Esophagus muscularis mucosa (tissue), 3 donors: ENCODE results near the gene CLEC16A.

Source experiments
- POLR2A ChIP-seq: fragments of 450-650 bp; IDR thresholded peaks from one replicate; pipeline ENCODE4 v1.6.1; 2017; ENCODE audit warnings: antibody characterized with exemption, moderate library complexity, mild to moderate bottlenecking, low read depth
- TF ChIP-seq, protein P1 (sequence below), 3 experiments: fragments of 200-600 bp in 2 of 3; fragments of 450-650 bp in 1 of 3; sonication (generic) in 2 of 3; IDR thresholded peaks; one replicate each; pipeline ENCODE4 v1.5.1; 2017 to 2019; ENCODE audit warnings: antibody characterized with exemption in 3 of 3, mild to moderate bottlenecking in 2 of 3, moderate library complexity in 1 of 3

DNA sequence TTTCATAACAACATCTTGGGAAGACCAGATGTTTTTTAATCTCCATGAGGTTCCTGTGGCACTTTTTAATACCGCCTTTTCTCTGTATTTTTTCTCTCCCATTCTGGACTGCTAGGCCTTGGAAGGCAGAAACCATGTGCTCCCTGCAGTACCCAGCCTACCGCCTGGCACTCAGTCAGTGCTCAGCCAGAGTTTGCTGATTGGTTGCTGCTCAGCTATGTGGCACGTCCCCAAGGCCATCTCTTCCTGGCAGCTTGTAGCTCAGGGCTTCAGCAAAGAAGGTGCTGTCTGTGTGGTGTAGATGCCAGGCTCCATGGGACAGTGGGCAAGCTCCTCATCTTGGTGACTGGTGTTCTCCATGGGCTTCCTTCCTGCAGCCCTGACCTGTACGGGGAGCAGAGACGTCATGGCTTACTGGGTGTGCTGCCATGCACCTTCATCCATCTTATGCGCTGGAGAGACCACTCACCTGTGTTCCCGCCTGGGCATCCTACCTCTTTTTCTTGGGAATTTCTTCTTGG is 86.7 kb downstream of the CLEC16A start:
- no peak for TF ChIP-seq POLR2A
- TF ChIP-seq, protein P1, sequence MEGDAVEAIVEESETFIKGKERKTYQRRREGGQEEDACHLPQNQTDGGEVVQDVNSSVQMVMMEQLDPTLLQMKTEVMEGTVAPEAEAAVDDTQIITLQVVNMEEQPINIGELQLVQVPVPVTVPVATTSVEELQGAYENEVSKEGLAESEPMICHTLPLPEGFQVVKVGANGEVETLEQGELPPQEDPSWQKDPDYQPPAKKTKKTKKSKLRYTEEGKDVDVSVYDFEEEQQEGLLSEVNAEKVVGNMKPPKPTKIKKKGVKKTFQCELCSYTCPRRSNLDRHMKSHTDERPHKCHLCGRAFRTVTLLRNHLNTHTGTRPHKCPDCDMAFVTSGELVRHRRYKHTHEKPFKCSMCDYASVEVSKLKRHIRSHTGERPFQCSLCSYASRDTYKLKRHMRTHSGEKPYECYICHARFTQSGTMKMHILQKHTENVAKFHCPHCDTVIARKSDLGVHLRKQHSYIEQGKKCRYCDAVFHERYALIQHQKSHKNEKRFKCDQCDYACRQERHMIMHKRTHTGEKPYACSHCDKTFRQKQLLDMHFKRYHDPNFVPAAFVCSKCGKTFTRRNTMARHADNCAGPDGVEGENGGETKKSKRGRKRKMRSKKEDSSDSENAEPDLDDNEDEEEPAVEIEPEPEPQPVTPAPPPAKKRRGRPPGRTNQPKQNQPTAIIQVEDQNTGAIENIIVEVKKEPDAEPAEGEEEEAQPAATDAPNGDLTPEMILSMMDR (IDR thresholded peaks at IDR 0.05) = no peak
